GM19324 (cell line): ENCODE data around the gene PBXIP1.

Source experiments
- ATAC-seq: cut with Tn5 transposase; IDR thresholded peaks from one replicate; pipeline ENCODE4 v1.9.1; 2021; ENCODE audit warnings: mild to moderate bottlenecking, moderate library complexity; ENCODE audit not compliant: unreplicated experiment, low FRiP score

Gene PBXIP1

DNA sequence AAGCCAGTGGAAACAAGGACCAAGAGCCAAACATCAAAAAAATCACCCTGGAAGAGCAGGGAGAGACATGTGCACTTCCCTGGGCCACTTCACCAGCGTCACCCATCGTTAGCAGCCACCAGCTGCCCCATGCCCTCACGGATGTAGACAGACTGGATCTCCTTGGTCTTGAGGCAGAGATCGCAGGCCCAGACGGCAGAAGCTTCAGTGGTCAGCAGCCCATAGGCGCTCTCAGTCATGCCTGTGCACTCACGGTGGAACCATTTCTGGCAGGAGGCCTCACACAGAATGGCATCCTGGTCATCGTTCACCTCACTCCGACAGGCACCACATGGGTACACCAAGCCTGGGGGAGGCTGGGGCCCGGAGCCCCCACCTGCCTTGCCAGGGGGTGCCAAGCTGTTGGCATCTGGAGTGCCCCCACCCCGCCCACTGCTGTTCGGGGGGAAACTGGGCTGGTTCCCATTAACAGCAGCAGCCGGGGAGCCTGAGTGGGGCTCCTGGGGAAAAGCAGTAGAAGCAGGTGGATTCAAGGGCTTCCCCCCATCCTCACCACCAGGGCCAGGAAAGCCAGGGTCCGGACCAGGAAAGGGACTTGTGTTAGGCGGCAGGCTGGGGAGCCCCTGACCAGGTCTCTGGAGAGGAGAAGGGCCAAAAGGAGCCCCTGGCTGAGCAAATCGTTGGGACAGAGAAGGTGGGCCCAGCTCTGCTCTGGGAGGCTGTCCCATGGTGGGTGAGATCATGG lies 3.0 kb upstream of the PBXIP1 start:
- ATAC-seq: no peak

DNA sequence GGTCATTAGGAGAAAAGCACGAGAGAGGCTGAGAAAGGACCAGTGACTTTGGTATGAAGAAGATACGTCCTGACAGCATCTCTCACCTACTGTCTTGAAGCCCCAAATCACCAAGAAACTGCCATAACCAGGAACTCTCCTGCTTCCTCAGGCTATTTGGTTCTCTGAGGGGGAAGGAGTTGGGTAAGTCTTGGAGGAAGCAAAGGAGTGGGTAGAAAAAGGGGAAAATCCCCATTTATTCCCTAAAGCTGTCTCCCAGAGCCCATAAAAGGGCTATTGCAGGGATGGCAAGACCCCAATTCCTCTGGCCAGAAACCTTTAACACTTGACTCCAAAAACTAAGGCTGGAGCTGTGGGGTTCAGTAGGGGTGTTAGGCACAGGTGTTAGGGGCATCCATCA lies 2.1 kb upstream of the PBXIP1 start:
- no peak for ATAC-seq

DNA sequence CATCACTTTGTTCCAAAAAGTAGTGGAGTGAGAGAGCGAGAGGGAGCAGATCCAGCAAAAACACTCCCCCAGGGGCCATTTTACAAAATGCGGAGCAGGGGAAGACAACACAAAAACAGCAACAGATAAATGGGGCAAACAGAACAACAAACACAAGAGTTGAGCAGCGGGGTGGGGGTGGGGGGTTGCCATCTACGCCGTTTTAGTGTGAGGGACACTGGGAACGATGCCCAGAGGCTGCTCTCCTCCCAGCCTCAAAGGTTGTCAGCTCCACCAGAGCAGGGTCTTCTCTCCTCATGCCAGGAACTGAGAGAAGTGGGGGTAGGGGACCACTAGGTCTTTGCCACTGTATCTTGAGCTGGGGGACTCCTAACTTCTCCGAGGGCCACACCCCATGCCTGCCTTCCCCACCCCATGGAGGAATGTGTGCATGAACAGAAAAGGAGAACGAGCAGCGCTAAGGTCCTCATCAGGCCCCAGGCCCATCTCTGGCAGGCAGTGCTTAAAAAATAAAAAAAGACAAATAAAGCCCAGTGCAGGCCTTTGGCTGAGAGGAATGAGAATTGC lies 1.3 kb upstream of the PBXIP1 start:
- no peak for ATAC-seq

DNA sequence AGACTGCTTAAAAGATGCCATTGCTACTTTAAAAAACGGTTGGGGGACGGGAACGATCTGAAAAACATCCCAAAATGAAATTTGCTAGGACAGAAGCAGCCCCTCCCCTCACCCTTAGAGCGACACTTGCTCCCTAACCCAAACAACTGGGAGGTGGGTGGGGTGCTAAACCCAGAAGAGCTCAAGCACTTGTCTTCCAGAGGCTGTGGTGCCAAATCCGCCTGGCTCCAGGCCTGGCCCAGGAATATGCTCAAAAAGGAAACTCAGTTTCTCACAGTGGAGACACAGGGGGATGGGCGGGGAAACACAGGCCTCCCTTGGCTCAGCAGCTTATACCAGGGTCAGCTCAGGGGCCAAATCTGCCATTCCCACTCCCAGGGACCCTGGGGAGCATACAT lies 644 bp upstream of the PBXIP1 start:
- no peak for ATAC-seq

DNA sequence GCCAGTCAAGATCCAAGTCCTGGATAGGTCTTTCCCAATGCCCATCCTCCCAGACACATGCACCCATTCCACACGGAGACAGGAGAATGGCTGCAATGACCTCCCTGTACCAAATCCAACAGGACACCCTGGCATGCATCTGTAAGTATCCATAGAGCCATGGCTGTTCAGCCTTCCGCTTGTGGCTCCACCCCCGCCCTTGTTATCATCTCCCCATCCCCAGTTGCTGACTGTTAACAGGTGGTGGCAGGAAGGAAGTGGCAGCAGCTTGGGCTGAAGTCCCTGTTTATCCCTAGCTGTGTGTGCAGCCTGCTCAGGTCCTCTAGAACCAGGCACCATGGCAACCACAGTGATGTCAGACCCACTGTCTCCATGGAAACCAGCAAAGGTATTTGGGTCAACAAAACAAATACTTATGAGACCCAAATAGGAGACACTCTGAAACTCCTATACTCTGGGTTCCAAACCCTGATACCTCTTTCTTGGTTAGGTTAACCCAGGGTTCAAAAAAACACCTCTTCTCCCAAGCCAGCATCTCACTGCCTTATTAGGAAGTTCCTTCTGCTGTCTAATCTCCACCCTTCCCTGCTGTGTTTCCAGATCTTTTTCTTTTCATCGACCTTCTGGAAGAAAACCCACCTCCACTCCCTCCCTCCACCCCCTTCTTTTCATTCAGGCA lies 721 bp downstream of the PBXIP1 start:
- ATAC-seq: peak; percentile 36

DNA sequence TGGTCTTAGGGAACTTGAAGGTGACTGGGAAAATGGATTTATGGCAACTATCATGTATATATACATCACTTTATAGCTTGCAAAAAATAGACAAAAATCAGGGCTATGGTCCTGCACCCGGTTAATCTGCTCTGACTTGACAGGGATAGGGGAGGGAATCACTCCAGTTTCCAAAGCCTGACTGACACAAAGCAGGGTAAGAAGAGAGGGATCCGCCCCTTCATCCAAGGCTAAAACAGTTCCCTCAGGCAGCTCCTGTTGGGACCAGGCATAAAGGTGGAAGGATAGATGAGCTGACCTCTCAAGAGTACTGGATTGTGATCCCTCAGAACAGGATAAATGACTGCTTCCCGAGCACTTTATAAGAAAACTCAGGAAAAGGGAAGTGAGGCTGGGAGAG lies 1.4 kb downstream of the PBXIP1 start:
- no peak for ATAC-seq

DNA sequence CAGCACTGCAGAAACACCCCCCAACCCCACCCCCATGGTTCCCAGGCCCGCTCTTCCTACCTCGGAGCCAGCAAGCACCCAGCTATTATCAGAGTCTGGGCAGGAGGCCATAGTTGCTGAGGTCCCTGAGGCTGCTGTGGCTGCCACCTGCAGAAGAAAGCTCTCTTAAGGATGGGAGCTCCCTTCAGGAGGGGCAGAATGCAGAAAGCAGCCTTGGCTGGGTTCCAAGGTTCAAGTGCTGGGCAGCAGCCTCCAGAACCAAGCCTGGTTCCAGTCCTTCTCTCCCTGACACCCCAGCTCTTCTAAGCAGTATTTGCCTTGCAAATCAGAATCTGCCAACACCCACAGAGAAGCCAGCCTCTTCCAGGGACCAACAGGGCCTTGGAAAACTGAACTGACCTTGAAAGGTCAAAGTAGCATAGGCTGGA lies 2.3 kb downstream of the PBXIP1 start:
- ATAC-seq: no peak

DNA sequence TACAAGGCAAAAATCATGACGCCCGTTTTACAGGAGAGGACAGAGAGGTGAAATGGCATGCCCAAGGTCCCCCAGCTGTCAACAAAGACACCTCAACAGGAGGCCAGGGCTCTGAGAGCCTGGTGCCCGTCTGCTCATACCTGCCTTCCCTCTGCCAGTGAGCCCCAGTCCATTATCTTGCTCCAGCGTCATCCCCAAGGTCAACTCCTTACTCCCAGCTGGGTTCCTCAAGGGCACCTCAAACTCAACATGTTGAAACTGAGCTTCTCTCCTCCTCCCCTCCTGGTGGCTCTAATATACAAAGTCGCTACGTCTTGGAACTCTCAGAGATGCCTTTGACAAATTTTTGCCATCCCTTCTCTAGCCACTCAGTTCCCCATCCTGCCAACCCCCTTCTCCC lies 3.2 kb downstream of the PBXIP1 start:
- ATAC-seq: no peak

DNA sequence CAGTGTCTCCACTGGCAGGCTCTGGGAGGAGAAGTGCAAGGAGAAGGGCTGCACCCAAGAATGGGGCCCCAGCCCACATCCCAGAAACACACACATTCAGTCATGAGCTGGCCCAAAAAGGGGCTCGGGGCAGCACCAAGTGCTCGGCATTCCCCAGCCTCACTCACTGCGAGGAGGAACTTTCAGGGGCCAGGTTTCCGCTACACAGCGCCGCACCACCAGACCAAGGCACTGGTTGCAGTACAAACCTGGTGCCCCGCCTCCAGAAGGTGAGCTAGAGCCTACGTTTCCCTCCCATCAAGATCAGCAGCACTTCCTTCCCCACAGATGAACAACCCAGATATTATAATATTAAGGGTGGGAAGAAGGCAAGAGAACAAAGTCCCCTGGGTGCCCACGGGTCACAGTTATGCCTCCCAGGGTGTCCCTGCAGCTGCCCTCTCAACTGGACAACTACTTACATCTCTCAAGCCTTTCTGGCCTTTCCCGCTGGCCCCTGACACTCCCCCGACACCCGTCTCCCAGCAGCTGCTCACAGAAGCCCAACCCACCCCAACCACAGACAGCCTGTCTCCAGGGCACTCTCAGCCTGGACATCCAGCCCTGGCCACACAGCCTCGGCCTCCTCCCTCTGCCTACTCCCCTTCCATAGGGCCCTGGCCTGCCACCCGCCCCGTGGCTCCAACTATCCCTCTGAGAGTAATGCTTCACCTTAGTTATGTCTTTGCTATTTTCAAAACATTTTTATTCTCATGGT lies 3.8 kb downstream of the PBXIP1 start:
- no peak for ATAC-seq

DNA sequence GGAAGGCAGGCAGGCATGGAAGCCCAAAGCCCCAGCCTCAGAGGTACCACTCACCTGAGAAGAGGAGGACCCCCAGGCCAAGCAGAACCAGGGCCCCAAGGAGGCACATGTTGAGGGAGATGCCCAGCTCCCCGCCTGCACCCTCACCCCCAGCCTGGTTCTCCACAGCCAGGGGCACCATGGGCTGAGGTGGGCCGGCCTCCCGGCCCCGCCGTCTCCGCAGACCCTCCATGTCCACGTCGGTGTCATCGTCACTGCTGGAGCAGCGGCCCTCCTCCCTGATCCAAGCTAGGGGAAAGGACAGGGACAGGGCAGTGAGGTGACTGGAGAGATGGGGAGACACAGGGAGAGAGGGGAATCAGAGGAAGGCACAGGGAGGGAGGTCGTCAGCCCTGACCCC lies 7.8 kb downstream of the PBXIP1 start:
- no peak for ATAC-seq

DNA sequence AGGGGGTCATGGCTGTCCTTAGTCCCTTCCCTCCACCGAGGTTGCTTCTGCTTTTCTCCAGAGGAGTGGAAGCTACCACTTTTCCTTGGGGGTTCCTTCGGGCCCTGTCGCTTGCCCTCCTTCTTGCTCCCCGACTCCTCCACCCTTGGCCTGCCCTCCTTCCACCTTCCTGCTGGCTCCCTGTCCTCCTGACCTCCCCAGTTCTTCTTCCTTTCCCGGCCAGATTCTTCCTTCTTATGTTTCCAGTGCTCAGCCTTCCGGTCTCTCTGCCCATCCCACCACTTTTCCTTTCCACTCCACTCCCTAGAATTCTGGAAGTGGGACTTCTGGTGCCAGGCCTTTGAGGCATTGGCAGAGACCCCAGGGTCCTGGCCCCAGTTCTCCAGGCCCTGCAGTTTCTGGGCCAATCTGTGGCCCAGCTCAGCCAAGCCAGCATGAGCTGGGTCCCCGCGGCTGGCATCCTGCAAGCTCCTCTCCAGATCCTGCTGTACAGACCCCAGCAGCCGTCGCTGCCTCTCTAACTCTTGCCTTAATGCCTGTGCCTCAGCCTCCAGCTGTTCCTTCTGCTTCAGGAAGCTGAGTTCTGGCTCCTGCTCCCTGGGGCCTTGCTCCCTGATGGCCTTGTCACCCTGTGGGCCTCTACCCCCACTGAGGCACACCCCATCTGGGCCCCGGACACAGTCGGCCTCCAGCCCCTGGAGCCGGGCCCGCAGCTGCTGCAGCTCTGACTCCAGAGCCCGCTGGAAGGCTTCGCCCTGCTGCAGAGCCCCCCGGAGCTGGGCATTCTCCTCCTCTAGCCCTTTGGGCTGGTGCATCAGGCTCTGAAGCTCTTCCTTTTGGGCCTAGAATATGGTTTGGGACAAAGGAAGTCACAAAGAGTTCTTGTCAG lies 9.7 kb downstream of the PBXIP1 start:
- ATAC-seq: no peak

DNA sequence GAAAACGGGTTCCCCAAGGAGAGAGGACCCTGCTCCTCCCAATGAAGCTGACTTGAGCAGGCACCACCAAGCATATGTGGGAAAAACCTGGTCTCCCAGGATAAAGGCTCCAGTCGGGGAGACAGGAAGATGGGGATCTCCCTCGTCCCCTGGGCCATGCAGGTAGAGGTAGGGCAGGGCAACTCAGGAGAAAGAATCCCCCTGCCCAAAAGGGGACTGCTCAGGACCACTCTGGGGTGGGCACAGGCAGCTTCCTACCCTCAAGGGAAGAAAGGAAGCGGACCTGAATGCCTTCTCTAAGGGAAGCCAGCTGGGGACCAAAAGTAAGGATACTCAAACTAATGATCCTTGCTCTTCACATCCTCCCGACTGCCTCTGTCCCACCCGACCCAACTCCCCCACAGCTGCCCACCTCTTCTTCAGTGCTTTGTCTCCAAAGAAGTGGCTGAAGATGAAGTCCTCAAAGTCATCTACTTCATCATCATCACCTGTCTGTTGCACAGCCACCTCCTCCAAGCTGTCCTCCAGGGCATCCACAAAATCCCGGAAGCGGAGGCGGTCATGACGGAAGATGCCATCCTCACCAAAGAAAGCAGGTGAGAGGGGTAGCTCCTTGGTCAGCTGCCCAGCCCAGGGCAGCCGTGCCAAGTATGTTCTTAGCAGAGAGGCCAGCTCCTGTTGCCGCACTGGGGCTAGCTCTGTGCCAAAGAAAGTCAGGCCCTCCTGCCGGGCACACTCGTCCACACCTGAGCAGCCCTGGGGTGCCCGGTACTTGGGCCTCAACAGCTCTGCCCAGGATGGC lies 10.5 kb downstream of the PBXIP1 start:
- ATAC-seq: no peak

DNA sequence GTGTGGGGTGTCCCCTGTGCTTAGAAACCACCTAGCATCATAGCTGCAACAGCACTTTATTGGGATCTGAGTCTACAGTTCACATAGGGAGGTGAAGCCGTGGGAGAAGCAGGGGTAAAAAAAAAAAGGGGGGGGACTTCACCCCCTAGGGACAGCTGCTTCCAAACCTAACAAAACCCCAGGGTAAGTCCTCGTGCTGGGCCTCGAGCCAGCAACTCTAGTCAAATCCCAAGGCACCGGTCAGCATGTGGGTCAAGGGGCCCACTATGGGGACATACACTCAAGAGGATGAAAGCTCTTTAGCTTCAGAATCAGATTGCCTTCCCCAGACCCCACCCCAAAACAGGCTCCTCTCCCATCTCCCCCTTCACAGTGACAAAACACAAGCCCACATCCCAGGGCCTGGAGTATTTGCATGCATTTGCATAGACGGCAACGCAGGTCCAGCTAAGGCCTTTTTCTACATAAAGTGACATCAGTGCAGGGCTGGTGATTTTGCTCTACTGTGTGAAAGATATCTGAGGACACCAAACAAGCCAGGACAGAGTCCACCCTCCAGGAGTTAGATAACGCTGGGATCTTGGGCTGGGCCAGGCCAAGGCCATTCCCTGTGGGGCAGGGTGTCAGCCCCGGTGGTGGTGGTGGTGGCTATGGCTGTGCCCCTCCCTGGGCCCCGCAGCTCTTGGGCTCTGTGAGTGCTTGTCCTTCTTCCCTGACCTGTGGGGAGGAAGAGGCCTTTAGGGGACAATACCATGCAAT lies 11.3 kb downstream of the PBXIP1 start:
- no peak for ATAC-seq

DNA sequence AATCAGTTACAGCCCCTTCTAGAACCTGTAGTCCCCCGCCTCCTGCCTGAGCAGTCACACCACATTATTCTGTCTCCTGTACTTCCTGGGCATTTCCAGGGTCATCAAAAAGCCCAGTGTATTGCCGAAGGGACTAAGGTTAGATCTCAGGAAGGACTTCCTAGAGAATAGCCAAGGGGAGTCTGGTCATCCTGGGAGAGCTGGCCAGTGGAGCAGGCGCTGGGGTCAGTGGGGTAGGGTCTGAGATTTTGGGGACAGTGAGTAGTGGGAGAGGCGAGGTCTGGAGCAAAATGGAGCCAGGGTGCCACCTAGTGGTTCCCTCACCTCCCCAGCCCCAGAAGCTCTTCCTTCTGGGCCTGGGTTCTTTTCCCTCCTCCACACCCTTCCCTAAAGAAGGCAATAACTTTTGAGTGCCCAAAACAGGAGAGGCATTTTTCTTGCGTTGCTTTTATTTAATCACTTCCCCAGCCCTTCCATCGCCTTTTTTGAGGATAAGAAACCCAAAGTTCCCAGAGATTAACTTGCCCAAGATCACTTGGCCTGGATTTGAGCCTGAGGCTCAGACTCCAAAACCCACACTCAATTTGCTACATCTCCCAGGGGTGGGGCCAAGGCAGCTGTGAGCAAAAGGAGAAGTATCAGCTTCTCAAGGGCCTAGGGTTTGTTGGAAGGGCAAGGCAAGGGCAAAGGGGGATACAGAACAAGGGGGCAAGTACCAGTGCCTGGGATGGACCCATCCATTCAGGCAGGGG lies 12.1 kb downstream of the PBXIP1 start:
- no peak for ATAC-seq

DNA sequence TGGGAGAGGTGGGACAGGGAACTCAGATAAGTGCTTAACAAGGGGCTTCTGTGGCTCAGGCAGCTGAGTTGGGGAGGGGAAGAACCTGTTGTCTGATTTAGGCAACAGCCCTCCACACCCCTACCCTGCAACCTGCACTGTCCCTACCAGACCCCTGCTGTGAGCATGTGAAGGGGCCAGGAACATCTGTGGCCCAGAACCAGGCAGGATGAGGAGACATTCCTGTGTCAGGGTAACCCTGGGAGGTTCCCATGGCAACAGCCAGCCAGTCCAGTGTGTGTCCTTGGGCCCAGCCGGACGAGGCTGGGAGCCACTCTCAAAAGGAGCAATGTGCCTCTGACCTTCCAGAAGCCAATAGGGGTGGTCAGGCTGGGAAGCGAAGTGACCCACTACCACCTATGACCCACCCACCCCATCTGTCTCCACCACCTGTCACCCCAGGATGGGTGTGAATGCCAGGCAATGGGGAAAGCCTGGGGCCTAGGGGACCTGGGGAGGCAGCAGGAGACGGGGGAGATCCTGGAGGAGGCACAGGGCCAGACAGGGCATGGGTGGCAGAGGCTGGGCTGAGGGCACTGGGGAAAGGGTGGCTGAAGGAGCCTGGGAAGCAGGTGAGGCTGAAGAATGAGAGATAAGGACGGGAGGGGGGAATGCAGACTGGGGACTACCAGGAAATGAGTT lies 14.4 kb downstream of the PBXIP1 start:
- ATAC-seq: no peak

DNA sequence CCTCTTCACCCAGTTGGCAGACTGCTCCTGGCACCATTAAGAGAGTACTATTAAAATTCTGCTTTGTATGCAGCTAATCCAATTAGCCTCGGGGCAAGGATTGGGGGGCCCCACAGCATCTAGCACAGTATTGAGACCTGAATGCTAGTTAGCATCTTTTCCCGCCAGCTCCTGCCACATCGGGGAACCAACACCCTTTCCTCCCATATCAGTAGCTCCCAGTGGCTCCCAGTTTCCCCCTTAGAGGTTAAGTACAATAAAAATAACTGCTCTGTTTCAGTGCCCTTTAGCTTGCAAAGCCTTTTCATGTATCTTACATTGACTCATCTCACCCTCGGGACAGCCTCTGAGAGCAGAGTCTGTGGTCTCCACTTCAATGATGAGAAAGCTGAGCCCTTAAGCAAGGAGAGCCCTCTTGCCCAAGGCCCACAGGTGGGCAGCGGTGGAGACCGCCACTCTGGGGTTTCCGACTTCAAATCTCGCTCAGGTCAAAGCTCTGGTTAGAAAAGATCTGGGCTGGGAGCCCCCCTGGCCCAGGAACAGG lies 15.2 kb downstream of the PBXIP1 start:
- no peak for ATAC-seq

DNA sequence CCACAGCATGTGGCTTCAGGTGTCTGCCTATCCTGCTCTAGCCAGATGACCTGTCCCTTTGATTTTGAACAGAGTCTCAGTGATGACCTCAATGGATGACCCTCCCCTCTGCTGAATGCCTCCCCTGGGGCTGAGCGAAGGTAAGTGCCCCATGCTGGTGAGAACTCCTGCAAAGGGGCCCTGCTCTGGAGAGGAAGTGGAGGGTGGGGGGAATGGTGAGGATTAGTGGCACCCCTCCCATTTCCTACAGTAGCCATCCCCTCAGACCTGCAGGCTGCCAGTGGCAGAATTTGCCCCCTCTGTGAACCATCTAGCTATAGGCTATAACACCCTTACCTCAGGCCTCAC lies 15.7 kb downstream of the PBXIP1 start:
- ATAC-seq: no peak
